HG02623 (cell line): ENCODE data around the gene CES2.
"Not testable (repeated sequence)": the region's sequence is repeated elsewhere in the genome, so short reads cannot be mapped to it uniquely, and the experiment has no call there.

ENCODE experiments used
- ATAC-seq: cut with Tn5 transposase; IDR thresholded peaks from one replicate; pipeline ENCODE4 v1.9.1; 2021; ENCODE audit warnings: moderate library complexity; ENCODE audit not compliant: unreplicated experiment

The CES2 gene, protein sequence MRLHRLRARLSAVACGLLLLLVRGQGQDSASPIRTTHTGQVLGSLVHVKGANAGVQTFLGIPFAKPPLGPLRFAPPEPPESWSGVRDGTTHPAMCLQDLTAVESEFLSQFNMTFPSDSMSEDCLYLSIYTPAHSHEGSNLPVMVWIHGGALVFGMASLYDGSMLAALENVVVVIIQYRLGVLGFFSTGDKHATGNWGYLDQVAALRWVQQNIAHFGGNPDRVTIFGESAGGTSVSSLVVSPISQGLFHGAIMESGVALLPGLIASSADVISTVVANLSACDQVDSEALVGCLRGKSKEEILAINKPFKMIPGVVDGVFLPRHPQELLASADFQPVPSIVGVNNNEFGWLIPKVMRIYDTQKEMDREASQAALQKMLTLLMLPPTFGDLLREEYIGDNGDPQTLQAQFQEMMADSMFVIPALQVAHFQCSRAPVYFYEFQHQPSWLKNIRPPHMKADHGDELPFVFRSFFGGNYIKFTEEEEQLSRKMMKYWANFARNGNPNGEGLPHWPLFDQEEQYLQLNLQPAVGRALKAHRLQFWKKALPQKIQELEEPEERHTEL

DNA sequence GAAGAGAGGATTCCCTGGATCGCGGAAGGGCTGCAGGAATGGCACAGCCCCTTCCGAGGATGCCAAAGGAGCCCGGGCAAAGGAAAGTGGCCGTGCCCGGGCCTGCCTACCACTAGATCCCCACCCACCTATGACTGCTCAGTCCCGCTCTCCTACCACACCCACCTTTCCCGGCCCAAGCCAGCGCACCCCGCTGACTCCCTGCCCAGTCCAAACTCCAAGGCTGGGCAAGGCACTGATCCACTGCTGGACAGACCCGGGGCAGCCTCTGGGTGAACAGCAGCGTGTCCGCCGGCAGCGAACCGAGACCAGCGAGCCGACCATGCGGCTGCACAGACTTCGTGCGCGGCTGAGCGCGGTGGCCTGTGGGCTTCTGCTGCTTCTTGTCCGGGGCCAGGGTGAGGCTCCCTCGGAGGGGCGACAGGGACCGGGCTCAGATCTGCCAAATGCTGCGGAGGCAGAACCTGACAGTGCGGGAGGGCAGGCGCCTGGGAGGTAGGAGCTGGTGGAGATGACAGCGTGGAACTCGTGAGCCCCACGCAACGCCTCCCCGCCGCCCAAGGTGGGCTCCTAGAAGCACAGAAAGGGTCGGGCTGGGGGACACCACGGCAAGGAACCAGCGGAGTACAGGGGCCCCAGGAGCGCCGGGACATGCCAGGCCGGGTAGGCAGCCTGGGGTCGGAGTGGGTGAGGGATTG lies at the start of gene CES2:
Gene CES2 (plus strand): TSS at position 203 of the 698 bp plus-strand sequence. CDS start 120 bp downstream, at position 323.
- ATAC-seq: no peak

DNA sequence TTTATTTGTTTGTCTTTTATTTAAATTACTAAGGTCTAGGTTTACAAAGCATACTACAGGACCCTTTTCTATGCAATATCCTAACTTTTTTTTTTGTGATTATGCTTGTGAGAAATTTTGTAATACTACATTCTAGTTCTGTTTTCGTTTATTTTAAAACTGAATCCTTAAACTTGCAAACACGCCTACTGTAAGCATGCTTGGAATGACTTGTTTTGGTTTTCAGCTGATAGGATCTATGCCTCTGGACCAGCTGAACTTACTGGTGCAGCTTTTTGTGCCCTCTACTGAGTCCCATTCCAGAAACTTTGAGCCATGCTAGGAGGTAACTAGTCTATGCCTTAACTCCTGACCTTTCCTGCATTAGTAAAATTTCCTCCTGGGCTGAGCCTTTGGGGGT lies 49.0 kb upstream of the CES2 start:
- no peak for ATAC-seq

DNA sequence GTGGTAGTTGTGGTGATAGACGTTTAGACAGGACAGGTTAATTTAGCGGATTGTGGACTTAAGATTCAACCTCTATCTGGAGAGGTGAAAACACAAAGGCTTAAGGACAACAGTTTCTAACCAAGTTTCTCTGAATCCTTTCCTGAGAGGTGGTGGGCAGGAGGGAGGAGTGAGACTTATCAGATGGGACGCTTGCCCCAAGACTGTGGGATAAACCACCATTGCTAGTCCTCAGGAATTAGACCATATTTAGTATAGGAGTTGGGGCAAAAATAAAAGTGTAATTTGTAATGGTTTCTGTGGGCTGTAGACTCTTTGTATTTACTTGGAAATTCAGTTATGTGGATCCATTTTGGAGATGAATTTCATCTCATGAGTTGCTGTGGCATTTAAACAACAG lies 48.4 kb upstream of the CES2 start:
- ATAC-seq: no peak

DNA sequence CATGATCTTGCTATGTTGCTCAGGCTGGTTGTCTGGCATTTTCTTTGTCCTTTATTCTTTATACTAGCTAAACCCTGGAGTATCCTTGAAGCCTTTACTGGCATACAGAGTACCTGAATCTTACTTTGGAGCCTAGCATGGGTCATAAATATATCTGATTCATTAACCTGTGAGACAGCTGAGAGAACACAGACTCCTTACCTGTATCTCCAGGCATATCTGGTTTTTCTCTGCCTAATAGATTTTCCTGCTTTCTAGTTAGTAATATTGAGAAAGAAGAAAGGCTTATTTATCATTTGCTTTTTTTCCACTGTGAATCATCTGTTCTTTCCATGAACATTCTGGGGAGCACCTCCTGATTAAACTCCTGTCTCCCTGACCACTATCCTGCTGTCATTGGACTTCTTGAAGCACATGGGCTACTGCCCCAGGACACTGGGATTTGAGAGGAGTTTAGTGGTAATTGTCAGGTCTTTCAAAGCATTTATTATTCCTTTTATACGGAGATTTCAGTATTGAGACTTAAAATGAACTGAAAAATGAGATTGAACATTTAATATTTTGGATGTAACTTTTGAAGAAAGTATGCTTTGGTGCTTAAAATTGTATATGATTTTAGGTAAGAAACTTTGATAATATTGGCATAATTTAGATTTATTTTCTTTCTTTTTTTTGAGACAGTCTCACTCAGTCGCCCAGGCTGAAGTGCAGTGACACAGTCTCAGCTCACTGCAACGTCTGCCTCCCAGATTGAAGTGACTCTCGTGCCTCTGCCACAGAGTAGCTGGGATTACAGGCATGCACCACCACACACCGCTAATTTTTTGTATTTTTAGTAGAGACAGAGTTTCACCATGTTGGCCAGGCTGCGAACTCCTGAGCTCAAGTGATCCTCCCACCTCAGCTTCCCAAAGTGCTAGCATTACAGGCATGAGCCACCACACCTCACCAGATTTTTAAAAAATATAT lies 46.4 kb upstream of the CES2 start:
- ATAC-seq: no peak

DNA sequence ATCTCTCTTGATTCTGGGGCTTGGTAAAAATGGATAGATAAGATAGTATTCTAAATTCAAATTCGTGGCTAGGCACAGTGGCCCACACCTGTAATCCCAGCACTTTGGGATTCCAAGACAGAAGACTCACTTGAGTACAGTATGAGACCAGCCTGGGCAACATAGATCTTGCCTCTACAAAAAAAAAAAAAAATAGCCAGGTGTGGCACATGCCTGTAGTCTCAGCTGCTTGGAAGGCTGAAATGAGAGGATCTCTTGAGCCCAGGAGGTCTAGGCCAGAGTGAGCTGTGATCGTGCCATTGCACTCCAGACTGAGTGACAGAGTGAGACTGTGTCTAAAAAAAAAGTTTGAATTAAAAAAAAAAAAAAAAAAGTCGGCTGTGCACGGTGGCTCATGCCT lies 45.7 kb upstream of the CES2 start:
- ATAC-seq: no peak

DNA sequence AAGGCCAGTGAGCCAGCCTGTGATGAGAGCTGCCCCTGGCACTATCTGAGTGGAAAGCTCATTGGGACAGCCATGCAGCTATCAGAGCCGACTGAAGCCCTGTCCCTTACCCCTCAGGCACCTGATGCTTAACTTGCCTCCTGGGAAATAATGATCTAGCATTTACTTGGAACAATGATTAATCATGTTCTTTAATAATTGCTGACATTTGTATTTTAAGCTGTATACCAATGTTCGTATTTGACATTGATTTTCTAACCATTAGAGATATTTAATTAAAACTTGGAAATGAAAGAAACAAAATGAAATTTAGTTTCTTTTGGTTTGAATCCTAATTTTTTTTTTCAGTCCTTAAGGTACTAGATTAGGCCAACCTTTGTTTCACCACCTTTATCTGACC lies 44.5 kb upstream of the CES2 start:
- ATAC-seq: no peak

DNA sequence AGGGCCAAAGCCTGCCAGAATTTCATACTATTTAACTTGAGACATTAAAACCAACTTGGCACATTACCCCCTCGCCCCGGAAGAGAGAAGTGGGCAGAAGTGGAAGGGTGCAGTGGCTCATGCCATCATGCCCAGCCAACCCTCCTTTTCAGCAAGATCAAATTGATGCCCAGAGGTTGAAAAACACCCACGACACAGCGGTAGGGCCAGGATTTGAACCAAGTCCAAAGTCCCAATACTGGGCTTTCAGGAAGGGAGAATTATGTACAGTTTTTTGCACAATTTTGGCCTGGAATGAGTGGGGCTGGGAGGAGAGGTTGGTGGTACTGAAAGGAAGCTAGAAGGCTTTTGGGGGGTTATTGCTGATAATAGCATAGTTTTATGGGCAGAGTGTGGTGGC lies 44.0 kb upstream of the CES2 start:
- ATAC-seq: no peak

DNA sequence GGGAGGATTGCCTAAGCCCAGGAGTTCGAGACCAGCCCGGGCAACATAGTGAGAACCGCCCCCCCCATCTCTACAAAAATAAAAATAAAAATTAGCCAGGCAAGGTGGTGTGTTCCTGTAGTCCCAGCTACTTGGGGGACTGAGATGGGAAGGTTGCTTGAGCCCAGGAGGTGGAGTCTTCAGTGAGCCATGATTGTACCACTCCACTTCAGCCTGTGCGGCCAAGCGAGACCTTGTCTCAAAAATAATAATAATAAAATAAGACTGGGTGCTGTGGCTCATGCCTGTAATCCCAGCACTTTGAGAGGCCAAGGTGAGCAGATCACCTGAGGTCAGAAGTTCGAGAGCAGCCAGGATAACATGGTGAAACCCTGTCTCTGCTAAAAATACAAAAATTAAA lies 43.5 kb upstream of the CES2 start:
- no peak for ATAC-seq

DNA sequence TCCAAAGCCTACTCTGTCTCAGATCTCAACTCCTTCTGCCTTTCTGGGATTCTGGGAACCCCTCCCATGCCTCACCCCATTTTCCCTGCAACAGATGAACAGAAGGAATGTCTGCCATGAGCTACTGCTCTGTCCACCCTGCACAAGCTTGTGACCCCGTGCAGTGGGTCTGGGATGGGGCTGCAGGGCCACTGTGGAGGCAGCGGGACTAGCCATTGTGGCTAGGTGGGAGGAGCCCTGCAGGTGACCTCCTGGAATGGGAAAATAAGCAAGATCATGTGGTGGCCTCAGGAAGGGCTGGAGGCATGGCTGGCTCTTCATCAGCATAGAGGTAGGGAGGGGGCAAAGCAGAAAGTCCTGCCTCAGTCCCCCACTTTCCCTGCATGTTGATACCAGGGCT lies 41.3 kb upstream of the CES2 start:
- no peak for ATAC-seq

DNA sequence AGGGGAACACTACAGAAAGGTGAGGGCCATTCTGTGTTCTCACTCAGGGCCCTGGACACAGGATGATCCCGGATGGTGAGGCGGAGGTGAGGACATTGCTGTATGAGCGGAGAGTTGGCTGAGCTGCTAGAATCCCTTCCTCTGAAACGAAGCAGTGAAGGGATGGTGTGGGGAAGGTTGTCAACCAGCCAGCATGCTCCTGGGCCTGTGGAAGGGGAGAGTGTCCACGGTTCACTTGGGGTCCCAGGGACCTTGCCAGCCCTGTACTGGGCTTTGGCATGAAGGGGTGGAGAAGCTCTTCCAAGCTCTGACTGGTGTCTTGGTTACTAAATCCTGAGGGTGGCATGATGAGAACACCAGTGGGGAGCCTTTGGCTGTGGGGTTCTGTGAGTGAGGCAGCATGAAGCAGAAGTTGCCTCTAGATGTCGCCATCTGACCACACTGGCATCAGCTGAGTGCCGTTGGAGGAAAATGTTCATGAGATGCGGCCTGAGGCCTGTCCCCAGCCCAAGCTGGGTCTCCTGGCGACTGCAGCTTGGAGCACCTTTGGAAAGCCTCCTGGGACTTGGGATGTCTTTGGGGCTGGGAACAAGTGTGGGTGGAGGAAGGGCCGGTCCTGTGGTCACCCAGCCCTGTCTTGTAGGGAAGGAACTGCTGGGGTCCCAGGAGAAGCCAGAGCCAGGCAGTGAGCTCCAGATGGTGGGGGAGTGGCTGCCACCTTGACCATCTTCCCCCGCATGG lies 40.2 kb upstream of the CES2 start:
- peak; percentile 66 for ATAC-seq

DNA sequence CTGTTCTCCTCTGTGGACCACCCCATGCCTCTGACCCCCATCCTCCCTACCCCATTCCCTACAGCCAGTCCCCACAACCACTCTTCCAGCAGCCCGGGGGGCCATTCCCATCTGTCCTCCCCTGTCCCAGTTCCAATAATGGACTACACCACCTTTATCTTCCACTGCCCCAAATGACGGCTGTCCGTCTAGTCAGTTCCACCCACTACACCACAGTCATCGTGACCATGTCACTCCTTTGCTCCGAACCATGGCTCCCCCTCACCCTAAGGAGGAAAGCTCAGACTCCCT lies 39.7 kb upstream of the CES2 start:
- no peak for ATAC-seq

DNA sequence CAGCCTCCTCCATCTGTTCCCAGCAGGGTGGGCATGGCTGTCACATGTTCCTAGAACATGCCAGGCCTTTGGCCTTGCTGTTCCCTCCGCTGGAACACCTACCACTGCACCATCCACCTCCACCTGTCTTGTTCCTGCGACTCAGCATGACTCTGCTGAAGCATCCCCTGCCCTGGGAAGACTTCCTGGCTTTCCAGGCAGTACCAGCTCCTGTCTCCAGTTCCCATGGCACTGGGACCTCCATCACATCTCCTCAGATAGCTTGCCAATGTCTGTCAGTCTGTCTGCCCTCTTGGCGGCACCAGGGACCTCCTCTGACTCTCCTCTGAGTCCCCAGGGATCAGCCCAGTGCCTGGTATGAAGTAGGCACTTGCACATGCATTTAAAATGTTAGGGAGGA lies 39.3 kb upstream of the CES2 start:
- no peak for ATAC-seq

DNA sequence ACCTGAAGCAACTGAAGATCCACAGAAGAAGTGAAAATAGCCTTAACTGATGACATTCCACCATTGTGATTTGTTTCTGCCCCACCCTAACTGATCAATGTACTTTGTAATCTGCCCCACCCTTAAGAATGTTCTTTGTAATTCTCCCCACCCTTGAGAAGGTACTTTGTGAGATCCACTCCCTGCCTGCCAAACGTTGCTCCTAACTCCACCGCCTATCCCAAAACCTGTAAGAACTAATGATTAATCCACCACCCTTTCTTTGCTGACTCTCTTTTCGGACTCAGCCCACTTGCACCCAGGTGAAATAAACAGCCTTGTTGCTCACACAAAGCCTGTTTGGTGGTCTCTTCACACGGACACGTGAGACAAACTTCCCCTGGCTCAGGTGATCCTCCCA lies 38.6 kb upstream of the CES2 start:
- ATAC-seq: not testable (repeated sequence)

DNA sequence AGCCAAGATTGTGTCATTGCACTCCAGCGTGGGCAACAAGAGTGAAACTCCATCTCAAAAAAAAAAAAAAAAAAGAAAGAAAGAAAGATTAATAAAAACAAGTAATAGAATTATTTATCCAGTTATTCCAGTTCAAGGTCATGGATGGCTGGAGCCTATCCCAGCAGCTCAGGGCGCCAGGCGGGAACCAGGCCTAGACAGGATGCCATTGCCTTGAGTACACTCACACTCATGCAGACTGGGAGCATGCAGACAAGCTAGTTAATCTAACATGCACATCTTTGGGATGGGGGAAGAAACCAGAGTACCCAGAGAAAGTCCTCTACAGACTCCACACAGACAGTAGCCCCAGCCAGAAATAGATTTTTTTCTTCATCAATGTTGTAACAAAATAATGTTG lies 37.1 kb upstream of the CES2 start:
- ATAC-seq: no peak

DNA sequence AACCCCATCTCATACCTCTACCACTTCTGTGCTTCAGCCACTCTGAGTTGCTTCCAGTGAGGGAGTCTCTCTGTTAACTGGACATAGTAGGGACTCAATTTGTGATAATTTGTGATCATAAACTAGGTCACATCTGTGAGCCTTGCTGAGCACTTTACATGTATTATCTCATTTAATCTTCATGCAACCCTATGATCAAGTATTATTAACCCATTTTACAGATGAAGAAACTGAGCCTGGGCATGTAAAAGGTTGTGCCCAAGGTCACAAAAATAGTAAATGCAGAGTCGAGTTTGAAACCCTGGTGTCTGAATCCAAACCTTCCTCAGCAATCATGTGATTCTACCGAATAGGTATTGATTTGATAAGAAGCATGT lies 36.4 kb upstream of the CES2 start:
- ATAC-seq: no peak

DNA sequence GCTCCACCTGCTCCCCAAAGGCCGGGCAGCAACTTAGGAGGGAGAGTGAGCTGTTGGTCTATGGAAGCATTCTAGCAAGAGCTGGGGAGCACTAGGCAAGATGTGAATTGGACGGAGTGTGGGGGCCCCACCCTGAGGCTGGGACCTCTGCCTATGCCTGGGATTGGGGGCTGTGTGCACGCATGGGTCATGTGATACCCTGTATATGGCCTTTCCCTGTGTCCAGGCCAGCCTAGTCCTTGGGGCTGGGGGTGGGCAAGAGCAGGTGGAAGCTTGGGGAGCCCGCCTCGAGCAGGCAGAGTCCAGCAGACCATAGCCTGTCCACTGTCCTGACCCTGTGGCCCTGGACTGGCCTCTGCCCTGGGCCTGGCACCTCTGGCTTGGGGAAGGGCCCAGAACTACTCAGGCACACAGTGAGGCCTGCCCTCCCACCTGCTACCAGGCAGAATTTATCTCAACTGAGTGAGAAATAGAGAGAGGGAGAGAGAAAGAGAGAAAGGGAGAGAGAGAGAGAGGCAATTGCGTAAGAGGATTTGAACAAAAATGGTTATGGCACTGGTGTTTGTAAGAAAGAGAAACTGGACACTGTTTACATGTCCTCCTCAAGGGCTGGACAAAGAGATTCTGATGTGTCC lies 35.9 kb upstream of the CES2 start:
- ATAC-seq: no peak

DNA sequence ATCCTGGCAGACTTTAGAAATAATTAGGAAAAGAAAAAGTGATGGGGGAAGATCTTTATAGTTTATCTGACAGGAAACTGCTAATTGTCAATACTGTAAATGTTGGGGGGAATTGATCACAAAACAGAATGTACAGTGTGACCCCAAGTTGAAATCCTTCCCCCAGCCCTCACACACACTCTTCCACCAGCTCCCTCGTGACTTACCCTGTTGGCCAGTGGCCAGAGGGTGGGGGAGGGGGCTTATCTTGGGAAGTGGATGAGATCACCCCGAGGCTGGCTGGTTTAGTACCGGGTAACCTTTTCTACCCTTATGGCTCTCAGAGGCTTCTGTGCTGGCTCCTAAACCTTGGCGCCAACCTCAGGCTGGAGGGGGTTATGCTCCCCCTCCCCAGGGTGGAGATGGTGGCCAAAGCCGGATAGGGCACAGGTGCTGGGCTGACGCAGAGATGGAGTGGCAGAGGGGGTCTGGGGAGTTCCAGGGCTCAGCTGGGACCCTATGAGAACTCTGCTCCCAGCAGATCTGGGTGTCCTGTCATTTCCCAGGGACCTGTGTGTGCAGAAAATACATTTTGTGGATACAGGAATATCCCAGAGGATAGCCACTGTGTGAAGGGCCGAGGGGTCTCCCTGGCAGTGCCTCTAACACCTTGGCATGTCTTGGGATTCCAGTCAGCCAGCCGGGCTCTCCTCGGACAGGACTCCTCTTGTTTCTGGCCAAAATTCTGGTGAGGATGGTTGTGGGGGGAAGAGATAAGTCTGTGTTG lies 35.2 kb upstream of the CES2 start:
- no peak for ATAC-seq

DNA sequence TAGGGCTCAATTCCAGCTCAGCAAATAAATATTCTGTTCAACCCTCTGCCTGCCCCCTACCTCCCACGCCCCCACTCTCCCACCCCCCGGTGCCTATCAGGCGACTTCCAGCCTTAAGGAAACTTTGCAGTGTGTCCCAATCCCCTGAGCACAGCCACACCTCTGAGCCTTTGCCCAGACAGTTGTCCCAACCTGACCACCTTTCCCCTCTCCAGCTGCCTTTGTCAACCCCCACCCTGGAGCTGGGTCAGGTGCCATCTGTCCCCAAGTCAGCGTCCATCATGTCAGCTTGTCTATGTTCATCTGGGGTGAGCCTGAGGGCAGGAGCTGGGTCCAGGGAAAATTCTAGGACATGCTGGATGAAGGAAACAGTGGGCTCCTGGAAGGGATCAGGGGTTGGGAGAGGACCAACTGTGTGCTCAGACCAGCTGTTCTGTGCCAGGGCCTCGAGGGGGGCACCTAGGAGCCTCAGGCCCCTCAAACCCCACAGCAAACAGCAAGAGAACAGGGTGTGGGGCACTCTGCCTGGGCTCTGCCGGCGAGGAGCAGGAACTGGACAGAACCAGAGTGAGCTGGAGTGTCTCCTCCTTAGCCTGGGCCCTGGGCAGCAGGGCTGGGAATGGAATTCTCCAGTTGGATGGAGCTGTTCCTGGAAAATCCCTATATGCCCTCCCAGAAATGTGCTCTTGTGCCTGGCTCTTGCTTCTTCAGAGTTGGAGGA lies 34.4 kb upstream of the CES2 start:
- ATAC-seq: no peak

DNA sequence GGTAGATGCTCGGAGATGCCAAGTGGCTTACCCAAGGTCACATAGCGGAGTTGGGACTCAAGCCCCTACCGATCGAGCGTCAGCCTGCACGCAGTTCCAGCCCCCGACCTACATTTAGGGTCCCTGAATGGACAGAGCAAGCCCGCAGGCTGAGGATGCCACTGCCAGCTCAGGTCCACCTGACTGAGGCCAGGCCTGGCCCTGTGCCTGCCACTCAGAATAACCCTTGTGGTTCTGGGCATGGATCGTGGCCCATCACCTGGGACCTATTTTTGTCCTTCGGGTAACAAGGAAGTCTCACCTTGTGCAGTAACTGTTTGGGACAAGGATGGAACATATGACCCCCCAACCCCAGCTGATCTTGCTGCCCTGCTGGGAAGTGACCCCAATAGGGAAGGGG lies 33.7 kb upstream of the CES2 start:
- ATAC-seq: no peak
